Liver (tissue), 9 donors: Measurements from ENCODE around the gene PLEKHH2. TPM values are rescaled to one million over a fixed set of nuclear protein-coding genes. Genes with fewer than 3 reads are reported as not detected.

Experiments
- DNase-seq: peaks from one replicate; pipeline ENCODE4 v3.0.0-alpha.2; 2017; ENCODE audit warnings: low spot score
- H3K27ac ChIP-seq, 2 donors: one replicate each; pipeline ENCODE4 v1.7.0; 2013; ENCODE audit warnings: inconsistent platforms in 2 of 2, low read length in 2 of 2, control low read depth in 1 of 2, low read depth in 1 of 2, mild to moderate bottlenecking in 1 of 2
- H3K27me3 ChIP-seq, 4 donors: one replicate each; pipeline versions ENCODE4 v1.6.1 to v1.7.0; 2013; ENCODE audit warnings: low read length in 3 of 4, inconsistent platforms in 1 of 4, mild to moderate bottlenecking in 1 of 4, moderate library complexity in 1 of 4; ENCODE audit not compliant: control insufficient read depth in 4 of 4, insufficient read depth in 4 of 4
- H3K36me3 ChIP-seq, 4 donors: one replicate each; pipeline versions ENCODE4 v1.6.1 to v1.7.0; 2013; ENCODE audit warnings: low read length in 3 of 4, mild to moderate bottlenecking in 3 of 4, low read depth in 1 of 4, moderate library complexity in 1 of 4; ENCODE audit not compliant: control insufficient read depth in 4 of 4, insufficient read depth in 3 of 4
- H3K4me1 ChIP-seq, 4 donors: one replicate each; pipeline versions ENCODE4 v1.6.1 to v1.7.0; 2013; ENCODE audit warnings: low read length in 3 of 4, mild to moderate bottlenecking in 3 of 4, moderate library complexity in 1 of 4; ENCODE audit not compliant: control insufficient read depth in 4 of 4, insufficient read depth in 4 of 4
- H3K4me3 ChIP-seq, 3 donors: one replicate each; pipeline versions ENCODE4 v1.6.1 to v1.7.0; 2013; ENCODE audit warnings: low read length in 3 of 3, control low read depth in 1 of 3, low read depth in 1 of 3, mild to moderate bottlenecking in 1 of 3
- H3K9ac ChIP-seq, 2 donors: one replicate each; pipeline ENCODE4 v1.7.0; 2013; ENCODE audit warnings: low read length in 2 of 2, mild to moderate bottlenecking in 2 of 2, moderate library complexity in 2 of 2, control low read depth in 1 of 2, low read depth in 1 of 2
- H3K9me3 ChIP-seq, 4 donors: one replicate each; pipeline versions ENCODE4 v1.6.1 to v1.7.0; 2013; ENCODE audit warnings: low read length in 3 of 4; ENCODE audit not compliant: control insufficient read depth in 4 of 4
- EGR1 ChIP-seq, 2 donors: IDR thresholded peaks; 2 replicates each; pipeline ENCODE4 v1.6.1; 2016 to 2018; ENCODE audit warnings: antibody characterized with exemption in 2 of 2, low read depth in 2 of 2
- FOXA1 ChIP-seq: IDR thresholded peaks from 2 replicates; pipeline ENCODE4 v1.6.1; 2016; ENCODE audit warnings: antibody characterized with exemption
- FOXA2 ChIP-seq: IDR thresholded peaks from 2 replicates; pipeline ENCODE4 v1.6.1; 2016; ENCODE audit warnings: antibody characterized with exemption
- GABPA ChIP-seq, 2 donors: IDR thresholded peaks in 1 of 2; conservative IDR thresholded peaks in 1 of 2; 2 replicates each; pipeline ENCODE4 v1.6.1; 2016; ENCODE audit warnings: antibody characterized with exemption in 2 of 2, mild to moderate bottlenecking in 1 of 2, moderate library complexity in 1 of 2
- HNF4A ChIP-seq, 2 donors: conservative IDR thresholded peaks; 2 replicates each; pipeline ENCODE4 v1.6.1; 2016; ENCODE audit warnings: antibody characterized with exemption in 2 of 2, mild to moderate bottlenecking in 2 of 2
- HNF4G ChIP-seq: IDR thresholded peaks from 2 replicates; pipeline ENCODE4 v1.6.1; 2016; ENCODE audit warnings: antibody characterized with exemption
- JUND ChIP-seq, 2 donors: IDR thresholded peaks; 2 replicates each; pipeline ENCODE4 v1.6.1; 2016; ENCODE audit warnings: antibody characterized with exemption in 2 of 2
- NR2F2 ChIP-seq: IDR thresholded peaks from 2 replicates; pipeline ENCODE4 v1.6.1; 2016; ENCODE audit warnings: antibody characterized with exemption
- RAD21 ChIP-seq, 2 donors: IDR thresholded peaks; 2 replicates each; pipeline ENCODE4 v1.6.1; 2016; ENCODE audit warnings: antibody characterized with exemption in 2 of 2, mild to moderate bottlenecking in 2 of 2
- RXRA ChIP-seq, 2 donors: IDR thresholded peaks; 2 replicates each; pipeline ENCODE4 v1.6.1; 2017 to 2018; ENCODE audit warnings: antibody characterized with exemption in 2 of 2, mild to moderate bottlenecking in 1 of 2
- SP1 ChIP-seq: IDR thresholded peaks from 2 replicates; pipeline ENCODE4 v1.6.1; 2018; ENCODE audit warnings: antibody characterized with exemption, mild to moderate bottlenecking
- TAF1 ChIP-seq: conservative IDR thresholded peaks from 2 replicates; pipeline ENCODE4 v1.6.1; 2016; ENCODE audit warnings: antibody characterized with exemption, mild to moderate bottlenecking
- YY1 ChIP-seq: IDR thresholded peaks from 2 replicates; pipeline ENCODE4 v1.6.1; 2016; ENCODE audit warnings: antibody characterized with exemption, mild to moderate bottlenecking
- WGBS: extraction: QIAGEN DNeasy Blood & Tissue Kit; methylation state at CpG from one replicate; pipeline ENCODE4 v1.1.7; 2013; 5-methylcytosine and 5-hydroxymethylcytosine counted together
- polyA plus RNA-seq, 2 donors: library from polyadenylated mRNA; stranded (reverse) in 1 of 2; unstranded in 1 of 2; fragments of 200-250 nt in 1 of 2; fragments of >200 nt in 1 of 2; fragmentation: Nextera tagmentation in 1 of 2; extraction: Ambion mirVana in 1 of 2; gene quantifications; one replicate each; pipeline versions ENCODE4 v1.2.1 to v1.2.3, GENCODE V29; 2013 to 2015
- total RNA-seq, 2 donors: library from RNA; depleted of rRNA; stranded (reverse); fragments of >200 nt; gene quantifications; one replicate each; pipeline ENCODE4 v1.2.3, GENCODE V29; 2014
- TF ChIP-seq, protein P1 (sequence below): IDR thresholded peaks from 2 replicates; pipeline ENCODE4 v1.6.1; 2016; ENCODE audit warnings: antibody characterized with exemption
- TF ChIP-seq, protein P2 (sequence below): IDR thresholded peaks from 2 replicates; pipeline ENCODE4 v1.6.1; 2016; ENCODE audit warnings: antibody characterized with exemption
- TF ChIP-seq, protein P3 (sequence below): IDR thresholded peaks from 2 replicates; pipeline ENCODE4 v1.6.1; 2016; ENCODE audit warnings: antibody characterized with exemption, mild to moderate bottlenecking
- TF ChIP-seq, protein P4 (sequence below): fragments of 150-350 bp; IDR thresholded peaks from 2 replicates; pipeline ENCODE4 v1.5.1; 2017; ENCODE audit warnings: improper control_type of control experiment, low read depth, low read length; ENCODE audit not compliant: missing input control
- TF ChIP-seq, protein P5 (sequence below): IDR thresholded peaks from 2 replicates; pipeline ENCODE4 v1.6.1; 2016; ENCODE audit warnings: antibody characterized with exemption
- donor health status: healthy.
- donor health status: healthy.
- donor health status: healthy.
- donor health status: healthy.
- donor health status: healthy.

The PLEKHH2 gene
- total and polyA plus RNA-seq, 4 donors = 0.51 to 3.8 (median 1.0) TPM

DNA sequence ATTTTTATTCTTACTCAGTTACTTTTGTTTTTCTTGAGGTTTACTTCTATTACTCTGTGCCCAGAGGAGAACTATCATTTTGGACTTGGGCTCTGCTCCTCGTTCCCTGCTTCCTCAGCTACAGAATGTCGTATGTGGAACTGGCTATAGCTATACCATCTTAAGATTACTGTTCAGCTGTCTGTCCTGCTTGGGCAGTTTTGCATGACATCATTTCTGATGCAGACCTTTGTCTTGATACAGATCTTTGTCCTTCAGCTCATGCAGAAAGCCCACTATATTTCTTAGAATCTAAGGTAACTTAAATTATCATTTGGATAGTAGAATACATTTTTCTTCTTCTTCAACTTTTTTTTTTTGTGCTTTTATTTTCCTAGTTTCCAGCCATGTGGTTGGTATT is 52.9 kb downstream of the PLEKHH2 start:
- no peaks in the 10 kb centered on the region for H3K36me3 ChIP-seq
- H3K27me3 ChIP-seq = peaks cover 0 to 2% (median 0%) of the 10 kb centered on the region in 4 donors
- no peak overlapping the region for H3K4me3 ChIP-seq
- 71% methylated on average over 2 of the region's 2 CpGs for WGBS
- no peaks in the 10 kb centered on the region for H3K9me3 ChIP-seq
- no peak for DNase-seq
- no peaks in the 10 kb centered on the region for H3K4me1 ChIP-seq
- H3K27ac ChIP-seq = no peak overlapping the region
- TF ChIP-seq, protein P1, sequence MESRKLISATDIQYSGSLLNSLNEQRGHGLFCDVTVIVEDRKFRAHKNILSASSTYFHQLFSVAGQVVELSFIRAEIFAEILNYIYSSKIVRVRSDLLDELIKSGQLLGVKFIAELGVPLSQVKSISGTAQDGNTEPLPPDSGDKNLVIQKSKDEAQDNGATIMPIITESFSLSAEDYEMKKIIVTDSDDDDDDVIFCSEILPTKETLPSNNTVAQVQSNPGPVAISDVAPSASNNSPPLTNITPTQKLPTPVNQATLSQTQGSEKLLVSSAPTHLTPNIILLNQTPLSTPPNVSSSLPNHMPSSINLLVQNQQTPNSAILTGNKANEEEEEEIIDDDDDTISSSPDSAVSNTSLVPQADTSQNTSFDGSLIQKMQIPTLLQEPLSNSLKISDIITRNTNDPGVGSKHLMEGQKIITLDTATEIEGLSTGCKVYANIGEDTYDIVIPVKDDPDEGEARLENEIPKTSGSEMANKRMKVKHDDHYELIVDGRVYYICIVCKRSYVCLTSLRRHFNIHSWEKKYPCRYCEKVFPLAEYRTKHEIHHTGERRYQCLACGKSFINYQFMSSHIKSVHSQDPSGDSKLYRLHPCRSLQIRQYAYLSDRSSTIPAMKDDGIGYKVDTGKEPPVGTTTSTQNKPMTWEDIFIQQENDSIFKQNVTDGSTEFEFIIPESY = no peak
- TF ChIP-seq NR2F2 (no peak), TAF1 (no peak), FOXA2 (no peak), RXRA (IDR thresholded peaks at IDR 0.05) (no peak), JUND (IDR thresholded peaks at IDR 0.05) (no peak), SP1 (no peak), RAD21 (IDR thresholded peaks at IDR 0.05) (no peak), YY1 (no peak), EGR1 (IDR thresholded peaks at IDR 0.05; ENCODE audit: low read depth in 2 of 2) (no peak), GABPA (IDR thresholded peaks at IDR 0.05 in 1 of 2, conservative IDR thresholded peaks at IDR 0.05 in 1 of 2) (no peak), HNF4A (conservative IDR thresholded peaks at IDR 0.05) (no peak), HNF4G (no peak), FOXA1 (no peak)
- TF ChIP-seq, protein P2, sequence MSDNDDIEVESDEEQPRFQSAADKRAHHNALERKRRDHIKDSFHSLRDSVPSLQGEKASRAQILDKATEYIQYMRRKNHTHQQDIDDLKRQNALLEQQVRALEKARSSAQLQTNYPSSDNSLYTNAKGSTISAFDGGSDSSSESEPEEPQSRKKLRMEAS = no peak
- TF ChIP-seq, protein P3, sequence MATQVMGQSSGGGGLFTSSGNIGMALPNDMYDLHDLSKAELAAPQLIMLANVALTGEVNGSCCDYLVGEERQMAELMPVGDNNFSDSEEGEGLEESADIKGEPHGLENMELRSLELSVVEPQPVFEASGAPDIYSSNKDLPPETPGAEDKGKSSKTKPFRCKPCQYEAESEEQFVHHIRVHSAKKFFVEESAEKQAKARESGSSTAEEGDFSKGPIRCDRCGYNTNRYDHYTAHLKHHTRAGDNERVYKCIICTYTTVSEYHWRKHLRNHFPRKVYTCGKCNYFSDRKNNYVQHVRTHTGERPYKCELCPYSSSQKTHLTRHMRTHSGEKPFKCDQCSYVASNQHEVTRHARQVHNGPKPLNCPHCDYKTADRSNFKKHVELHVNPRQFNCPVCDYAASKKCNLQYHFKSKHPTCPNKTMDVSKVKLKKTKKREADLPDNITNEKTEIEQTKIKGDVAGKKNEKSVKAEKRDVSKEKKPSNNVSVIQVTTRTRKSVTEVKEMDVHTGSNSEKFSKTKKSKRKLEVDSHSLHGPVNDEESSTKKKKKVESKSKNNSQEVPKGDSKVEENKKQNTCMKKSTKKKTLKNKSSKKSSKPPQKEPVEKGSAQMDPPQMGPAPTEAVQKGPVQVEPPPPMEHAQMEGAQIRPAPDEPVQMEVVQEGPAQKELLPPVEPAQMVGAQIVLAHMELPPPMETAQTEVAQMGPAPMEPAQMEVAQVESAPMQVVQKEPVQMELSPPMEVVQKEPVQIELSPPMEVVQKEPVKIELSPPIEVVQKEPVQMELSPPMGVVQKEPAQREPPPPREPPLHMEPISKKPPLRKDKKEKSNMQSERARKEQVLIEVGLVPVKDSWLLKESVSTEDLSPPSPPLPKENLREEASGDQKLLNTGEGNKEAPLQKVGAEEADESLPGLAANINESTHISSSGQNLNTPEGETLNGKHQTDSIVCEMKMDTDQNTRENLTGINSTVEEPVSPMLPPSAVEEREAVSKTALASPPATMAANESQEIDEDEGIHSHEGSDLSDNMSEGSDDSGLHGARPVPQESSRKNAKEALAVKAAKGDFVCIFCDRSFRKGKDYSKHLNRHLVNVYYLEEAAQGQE = no peak
- TF ChIP-seq, protein P4, sequence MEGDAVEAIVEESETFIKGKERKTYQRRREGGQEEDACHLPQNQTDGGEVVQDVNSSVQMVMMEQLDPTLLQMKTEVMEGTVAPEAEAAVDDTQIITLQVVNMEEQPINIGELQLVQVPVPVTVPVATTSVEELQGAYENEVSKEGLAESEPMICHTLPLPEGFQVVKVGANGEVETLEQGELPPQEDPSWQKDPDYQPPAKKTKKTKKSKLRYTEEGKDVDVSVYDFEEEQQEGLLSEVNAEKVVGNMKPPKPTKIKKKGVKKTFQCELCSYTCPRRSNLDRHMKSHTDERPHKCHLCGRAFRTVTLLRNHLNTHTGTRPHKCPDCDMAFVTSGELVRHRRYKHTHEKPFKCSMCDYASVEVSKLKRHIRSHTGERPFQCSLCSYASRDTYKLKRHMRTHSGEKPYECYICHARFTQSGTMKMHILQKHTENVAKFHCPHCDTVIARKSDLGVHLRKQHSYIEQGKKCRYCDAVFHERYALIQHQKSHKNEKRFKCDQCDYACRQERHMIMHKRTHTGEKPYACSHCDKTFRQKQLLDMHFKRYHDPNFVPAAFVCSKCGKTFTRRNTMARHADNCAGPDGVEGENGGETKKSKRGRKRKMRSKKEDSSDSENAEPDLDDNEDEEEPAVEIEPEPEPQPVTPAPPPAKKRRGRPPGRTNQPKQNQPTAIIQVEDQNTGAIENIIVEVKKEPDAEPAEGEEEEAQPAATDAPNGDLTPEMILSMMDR = no peak
- TF ChIP-seq, protein P5, sequence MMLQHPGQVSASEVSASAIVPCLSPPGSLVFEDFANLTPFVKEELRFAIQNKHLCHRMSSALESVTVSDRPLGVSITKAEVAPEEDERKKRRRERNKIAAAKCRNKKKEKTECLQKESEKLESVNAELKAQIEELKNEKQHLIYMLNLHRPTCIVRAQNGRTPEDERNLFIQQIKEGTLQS = no peak
- H3K9ac ChIP-seq = no peak overlapping the region
